Measurements from ENCODE around the gene SLC6A18.
"Not testable (repeated sequence)": the region's sequence is repeated elsewhere in the genome, so short reads cannot be mapped to it uniquely, and the experiment has no call there.

SLC6A18 gene

GRCh38 chr5:1290956-1291355, 65.8 kb downstream of the SLC6A18 start:
- not testable (repeated sequence) for DNase-seq (ENCODE audit: low spot score)

GRCh38 chr5:1291611-1292080, 66.5 kb downstream of the SLC6A18 start:
- no peak for DNase-seq (ENCODE audit: low spot score)

GRCh38 chr5:1292139-1292538, 67.0 kb downstream of the SLC6A18 start:
- DNase-seq (ENCODE audit: low spot score): no peak

GRCh38 chr5:1292846-1293415, 67.8 kb downstream of the SLC6A18 start:
- no peak for DNase-seq (ENCODE audit: low spot score)

GRCh38 chr5:1293416-1294205, 68.4 kb downstream of the SLC6A18 start:
- DNase-seq (ENCODE audit: low spot score): no peak

GRCh38 chr5:1294206-1294834, 69.1 kb downstream of the SLC6A18 start:
- DNase-seq (ENCODE audit: low spot score): no peak

- peak; percentile 39 for DNase-seq (ENCODE audit: low spot score)
Measured at GRCh38 chr5:1294835-1295649, 69.9 kb downstream of the SLC6A18 start, which contains the start of gene TERT. Gene TERT (minus strand): TSS chr5:1295068. CDS start chr5:1294989, 79 bp downstream.

GRCh38 chr5:1295650-1296037, 70.5 kb downstream of the SLC6A18 start:
- DNase-seq (ENCODE audit: low spot score): no peak
